GM21825 (cell line): Measurements from ENCODE around the gene PIK3CD.
A peak's percentile ranks its signal among the peaks of the same experiment; 100 is the strongest.

Experiments
- ATAC-seq: cut with Tn5 transposase; IDR thresholded peaks from one replicate; pipeline ENCODE4 v1.9.1; 2021; ENCODE audit warnings: mild to moderate bottlenecking, moderate library complexity; ENCODE audit not compliant: unreplicated experiment

The PIK3CD gene

GRCh38 chr1:9716404-9717192 is 65.1 kb downstream of the PIK3CD start:
- ATAC-seq, result no peak

GRCh38 chr1:9717193-9718005 is 65.9 kb downstream of the PIK3CD start:
- peak; percentile 62 for ATAC-seq

GRCh38 chr1:9718006-9718680 is 66.6 kb downstream of the PIK3CD start:
- ATAC-seq, result no peak

GRCh38 chr1:9719978-9720722 is 68.6 kb downstream of the PIK3CD start:
- ATAC-seq, result no peak

- no peak for ATAC-seq
Measured at GRCh38 chr1:9720785-9721605, 69.5 kb downstream of the PIK3CD start.

- ATAC-seq, result no peak
Measured at GRCh38 chr1:9721606-9722377, 70.3 kb downstream of the PIK3CD start.

GRCh38 chr1:9722378-9722749 is 70.8 kb downstream of the PIK3CD start:
- ATAC-seq, result no peak

GRCh38 chr1:9723068-9723805 is 71.7 kb downstream of the PIK3CD start:
- no peak for ATAC-seq

- ATAC-seq, result no peak
Measured at GRCh38 chr1:9723926-9724325, 72.4 kb downstream of the PIK3CD start.

- ATAC-seq, result no peak
Measured at GRCh38 chr1:9724706-9725476, 73.4 kb downstream of the PIK3CD start.

- ATAC-seq, result no peak
Measured at GRCh38 chr1:9726406-9726805, 74.9 kb downstream of the PIK3CD start.

GRCh38 chr1:9726905-9727595 is 75.5 kb downstream of the PIK3CD start:
- ATAC-seq, result no peak

GRCh38 chr1:9728451-9729295 is 77.1 kb downstream of the PIK3CD start:
- ATAC-seq, result no peak

- no peak for ATAC-seq
Measured at GRCh38 chr1:9729523-9729922, 78.0 kb downstream of the PIK3CD start.

GRCh38 chr1:9730096-9730901 is 78.8 kb downstream of the PIK3CD start:
- ATAC-seq, result no peak
